Activated T-helper 1 cell treated with Interleukin-2 at 50 U/mL for 16 hours (primary cell): Measurements from ENCODE around the gene ALDH1A1.

Experiments
- DNase-seq: peaks from one replicate; pipeline ENCODE4 v3.0.0-alpha.2; 2020; ENCODE audit warnings: low read depth

ALDH1A1 gene

GRCh38 chr9:72855890-72856523 lies 96.8 kb downstream of the ALDH1A1 start:
- no peak for DNase-seq

GRCh38 chr9:72855321-72855720 lies 97.5 kb downstream of the ALDH1A1 start:
- DNase-seq: no peak
